DMS53 treated with DMSO at 0.1 percent for 48 hours (cell line): ENCODE data around the gene FUT4.
"Not testable (repeated sequence)": the region's sequence is repeated elsewhere in the genome, so short reads cannot be mapped to it uniquely, and the experiment has no call there.

Experiments
- DNase-seq: peaks from one replicate; lab custom pipeline; 2025; ENCODE audit not compliant: unreplicated experiment; lab: John Stamatoyannopoulos, UW

Gene FUT4

GRCh38 chr11:94563176-94563847 is 19.6 kb downstream of the FUT4 start:
- no peak for DNase-seq

DNA sequence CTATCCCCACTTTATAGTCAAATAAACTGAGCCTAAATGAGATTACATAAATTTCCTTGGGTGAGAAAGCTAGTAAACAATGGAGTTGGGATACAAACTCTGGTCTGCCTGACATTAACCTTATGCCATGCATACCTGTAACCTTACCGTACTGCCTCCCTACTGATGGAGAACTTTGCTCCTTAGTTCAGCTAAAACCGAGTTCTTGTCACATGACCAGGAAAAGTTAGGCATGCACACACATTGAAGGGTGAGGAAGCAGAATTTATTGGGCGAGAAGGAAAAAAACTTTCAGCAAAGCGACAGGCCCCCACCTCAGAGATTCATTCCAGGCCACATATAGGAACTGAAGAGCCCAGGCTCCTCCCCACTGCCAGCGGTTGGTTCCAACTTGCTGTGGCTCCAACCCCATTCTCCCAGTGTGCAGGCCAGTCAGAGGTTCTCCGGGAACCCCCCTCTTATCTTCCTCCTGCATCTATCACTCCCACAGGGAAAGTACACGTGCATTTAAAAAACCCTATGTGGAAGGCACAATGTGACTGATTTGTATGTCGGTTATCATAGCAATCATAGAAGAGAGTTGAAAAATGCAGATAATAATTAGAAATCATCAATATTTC is 20.2 kb downstream of the FUT4 start:
- DNase-seq: no peak

DNA sequence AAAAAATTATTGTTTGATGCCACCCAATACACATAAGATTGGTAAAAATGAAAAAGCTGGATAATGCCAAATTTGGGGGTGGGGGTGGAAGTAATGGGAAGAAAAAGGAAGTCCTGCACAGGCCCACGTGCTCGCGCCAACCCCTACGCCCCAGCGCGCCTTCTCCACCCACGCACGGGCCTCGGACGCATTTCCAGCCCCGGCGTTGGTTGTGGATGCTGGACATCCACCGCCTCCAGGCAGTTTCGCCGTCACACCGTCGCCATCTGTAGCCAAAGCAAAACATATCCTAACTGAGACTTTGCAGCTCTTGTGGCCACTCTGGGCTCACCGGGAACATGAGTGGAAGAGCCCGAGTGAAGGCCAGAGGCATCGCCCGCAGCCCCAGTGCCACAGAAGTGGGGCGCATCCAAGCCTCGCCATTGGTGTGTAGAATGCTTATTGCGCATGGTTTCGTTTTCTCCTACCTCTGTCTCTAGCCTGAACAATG is 23.5 kb downstream of the FUT4 start, which contains the start of gene PIWIL4:
Gene PIWIL4 (plus strand): TSS at position 188 of the 490 bp plus-strand sequence. CDS start 151 bp downstream, at position 339.
- DNase-seq: no peak

DNA sequence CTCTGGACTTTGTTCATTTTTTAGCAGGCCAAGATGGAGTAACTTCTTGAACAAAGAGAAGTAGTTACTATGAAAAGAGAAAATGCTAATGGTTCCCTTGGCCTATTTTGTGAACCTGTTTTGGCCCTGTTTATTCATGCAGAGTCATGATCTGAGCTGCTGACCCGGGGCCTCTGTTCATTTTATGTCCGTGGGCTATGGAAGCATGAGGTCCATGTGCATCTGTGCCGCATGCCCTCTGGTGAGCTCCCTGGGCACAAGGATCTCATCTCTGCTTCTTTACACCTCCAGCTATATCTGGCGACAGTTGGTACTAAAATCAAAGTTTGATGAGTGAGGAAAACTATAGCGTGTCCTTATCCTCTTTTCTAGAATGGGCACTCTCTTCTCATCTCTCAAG is 24.5 kb downstream of the FUT4 start:
- no peak for DNase-seq

DNA sequence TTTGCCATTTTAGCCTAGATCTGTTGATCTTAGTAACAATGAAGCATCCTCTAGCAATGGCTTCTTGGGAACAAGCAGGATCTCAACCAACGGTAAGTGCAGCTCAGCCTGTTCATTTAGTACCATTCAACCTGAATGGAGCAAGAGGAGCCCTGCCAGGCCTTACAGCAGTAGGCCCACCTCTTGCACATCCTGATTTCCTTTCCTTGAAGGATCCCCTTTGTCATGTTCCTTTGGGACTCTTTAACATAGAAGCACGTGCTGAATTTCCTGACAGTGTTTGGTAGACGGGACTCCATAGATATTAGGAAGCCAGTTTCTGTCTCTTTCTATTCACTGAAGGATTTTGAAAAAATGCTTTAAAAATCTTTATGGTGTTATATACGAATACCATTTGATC is 25.0 kb downstream of the FUT4 start:
- no peak for DNase-seq

- not testable (repeated sequence) for DNase-seq
These were observed 29.3 kb downstream of the FUT4 start for GRCh38 chr11:94572975-94573374.

GRCh38 chr11:94574193-94574961 is 30.7 kb downstream of the FUT4 start:
- DNase-seq: no peak

- DNase-seq: no peak
These were observed 32.6 kb downstream of the FUT4 start for GRCh38 chr11:94576306-94576705.

DNA sequence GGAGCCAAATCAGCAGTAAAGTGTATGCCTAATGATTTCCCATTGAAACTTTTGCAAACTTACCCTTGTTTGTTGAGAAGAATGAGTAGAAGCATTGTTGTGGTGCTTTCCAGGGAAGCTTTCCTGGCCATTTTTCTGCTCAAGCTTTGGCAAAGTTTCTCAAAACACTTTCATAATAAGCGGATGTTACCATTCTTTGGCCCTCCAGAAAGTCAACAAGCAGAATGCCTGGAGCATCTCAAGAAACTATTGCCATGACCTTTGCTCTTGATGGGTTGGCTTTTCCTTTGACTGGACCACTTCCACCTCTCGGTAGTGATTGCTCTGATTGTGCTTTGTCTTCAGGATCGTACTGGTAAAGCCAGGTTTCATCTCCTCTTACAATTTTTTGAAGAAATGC is 34.1 kb downstream of the FUT4 start:
- DNase-seq: no peak

DNA sequence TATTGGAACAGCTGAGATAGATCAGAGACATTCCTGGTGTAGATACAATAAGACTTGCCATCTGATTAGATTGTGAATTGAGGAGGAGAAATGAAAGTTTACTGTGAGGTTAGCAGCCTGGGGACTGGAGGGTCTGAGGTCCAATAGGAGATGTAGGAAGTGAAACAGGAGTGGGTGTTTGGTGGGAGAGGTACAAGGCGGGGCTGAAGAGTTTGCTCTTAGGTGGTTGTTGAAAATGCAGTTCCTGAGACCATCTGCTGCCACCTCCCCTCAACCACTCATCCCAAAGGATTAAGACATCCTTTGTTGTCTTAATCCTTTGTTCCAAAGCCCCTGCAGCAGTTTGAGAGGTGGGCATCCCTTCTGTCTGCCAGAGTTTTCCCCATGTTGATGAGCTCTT is 38.2 kb downstream of the FUT4 start:
- DNase-seq: no peak

- no peak for DNase-seq
These were observed 39.6 kb downstream of the FUT4 start for GRCh38 chr11:94583213-94583865.

DNA sequence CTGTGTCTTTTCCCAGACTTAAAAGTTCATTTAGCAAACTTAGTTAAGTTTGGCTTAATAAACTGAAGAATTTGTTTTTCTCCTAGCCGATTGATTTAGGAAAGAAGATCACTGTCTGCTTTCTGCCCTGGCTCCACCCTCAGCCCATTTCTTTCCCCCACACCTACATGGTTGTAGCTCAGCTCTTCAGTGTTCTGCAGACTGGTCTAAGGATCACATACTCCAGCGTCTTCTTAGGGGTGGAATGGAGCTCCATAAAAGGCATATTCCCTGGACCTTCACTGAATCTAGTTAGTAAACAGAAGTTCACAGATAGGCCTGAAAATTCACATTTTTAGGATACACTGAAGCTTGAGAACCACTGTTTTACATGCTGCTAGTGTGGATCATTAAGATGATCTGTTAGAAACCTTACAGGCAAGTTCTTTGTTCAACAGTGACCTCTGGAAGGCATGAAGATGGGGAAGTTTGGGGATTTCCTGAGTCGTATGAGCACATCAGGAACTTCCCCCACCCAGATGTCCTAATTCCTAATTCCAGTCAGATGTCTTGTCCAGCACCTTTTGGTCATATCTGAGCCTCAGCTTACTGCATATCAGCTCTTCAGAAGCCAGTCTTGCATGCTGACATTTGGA is 40.3 kb downstream of the FUT4 start:
- no peak for DNase-seq

DNA sequence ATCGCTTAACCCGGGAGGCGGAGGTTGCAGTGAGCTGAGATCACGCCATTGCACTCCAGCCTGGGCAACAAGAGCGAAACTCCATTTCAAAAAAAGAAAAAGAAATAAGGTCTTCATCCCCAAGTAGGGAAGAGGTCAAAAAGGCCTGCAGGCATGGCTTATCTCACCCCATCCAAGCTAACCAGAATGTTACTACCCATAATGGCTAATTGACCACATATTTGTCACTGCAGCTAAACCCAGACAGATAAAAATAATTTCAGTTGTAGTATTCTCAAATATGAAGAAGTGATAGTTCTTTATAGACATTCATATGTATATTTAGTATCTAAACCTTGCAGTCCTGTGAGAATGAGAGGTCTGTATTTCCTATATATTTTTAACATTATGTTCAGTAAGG is 41.3 kb downstream of the FUT4 start:
- no peak for DNase-seq

DNA sequence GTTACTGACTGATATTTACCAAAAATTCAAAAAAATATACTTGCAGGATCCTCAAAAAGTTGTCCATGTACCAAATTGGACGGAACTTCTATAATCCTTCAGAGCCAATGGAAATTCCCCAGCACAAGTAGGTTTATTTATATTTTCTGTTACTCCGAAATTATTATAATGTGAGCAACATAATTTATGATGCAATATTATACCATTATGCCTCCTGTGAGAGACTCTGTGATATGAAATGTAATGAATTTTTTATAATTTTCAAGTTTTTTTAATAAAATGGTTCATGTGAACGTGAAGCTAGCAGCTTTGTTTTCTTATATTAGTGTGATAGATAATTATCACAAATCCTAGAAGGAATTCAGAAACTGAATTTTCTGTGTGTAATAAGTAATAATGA is 41.7 kb downstream of the FUT4 start:
- no peak for DNase-seq

DNA sequence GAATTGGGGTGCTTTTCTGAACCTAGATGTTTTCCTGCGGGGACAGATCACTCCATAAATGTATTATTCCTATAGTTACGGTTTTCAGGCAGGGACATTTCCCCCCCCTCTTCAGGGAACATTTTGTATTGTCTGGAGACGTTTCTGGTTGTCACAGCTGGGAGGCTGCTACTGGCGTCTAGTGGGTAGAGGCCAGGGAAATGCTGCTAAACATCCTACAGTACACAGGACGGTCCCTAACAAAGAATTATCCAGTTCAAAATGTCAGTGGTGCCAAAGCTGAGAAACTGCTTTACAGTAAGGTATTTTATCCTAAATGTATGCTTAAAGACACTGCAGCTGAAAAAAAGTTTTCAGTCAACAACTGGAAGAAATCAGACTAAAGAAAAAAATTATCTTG is 42.8 kb downstream of the FUT4 start:
- DNase-seq: no peak

- no peak for DNase-seq
These were observed 43.3 kb downstream of the FUT4 start for GRCh38 chr11:94586978-94587377.

- no peak for DNase-seq
These were observed 44.7 kb downstream of the FUT4 start for GRCh38 chr11:94588366-94588942.

DNA sequence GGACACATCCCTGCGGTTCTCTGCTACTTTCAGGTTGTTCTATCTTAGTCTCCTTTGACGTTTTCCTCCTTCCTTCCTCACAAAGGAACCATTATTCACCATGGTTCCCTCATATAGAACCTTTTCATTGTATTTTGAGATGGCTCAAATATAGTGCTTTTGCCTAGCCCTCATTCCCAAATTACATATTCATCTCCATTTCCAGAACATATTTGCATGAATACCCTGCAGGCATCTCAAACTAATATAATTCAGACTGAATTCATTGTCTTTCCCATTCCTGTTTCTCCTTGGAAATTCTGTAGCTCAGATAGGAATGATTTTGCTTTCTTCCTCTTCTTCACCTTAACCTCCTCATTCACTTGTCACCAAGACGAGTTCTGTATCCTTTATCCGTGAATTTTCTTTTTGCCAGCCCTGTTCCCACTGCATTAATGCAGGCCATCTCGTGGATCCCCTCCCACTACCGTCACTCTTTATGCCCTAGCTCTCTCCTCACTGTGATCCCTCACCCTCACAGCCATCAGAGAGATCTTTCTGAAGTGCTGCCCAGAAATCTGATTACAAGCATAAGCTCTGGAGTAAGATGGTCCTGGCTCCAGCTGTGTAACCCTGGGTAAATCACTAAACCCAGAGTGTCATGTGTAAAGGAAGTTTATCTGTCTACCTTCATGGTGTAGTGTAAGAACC is 46.8 kb downstream of the FUT4 start:
- DNase-seq: no peak

- no peak for DNase-seq
These were observed 49.3 kb downstream of the FUT4 start for GRCh38 chr11:94593030-94593429.

GRCh38 chr11:94595076-94595475 is 51.4 kb downstream of the FUT4 start:
- no peak for DNase-seq
